HCT116 (cell line): Measurements from ENCODE around the gene CXorf65.

Experiments
- CTCF ChIP-seq, 3 experiments: fragments of 200-600 bp in 1 of 3; sonication (generic) in 1 of 3; IDR thresholded peaks in 2 of 3; conservative IDR thresholded peaks in 1 of 3; 2 replicates each; pipeline ENCODE4 v1.5.1; 2012 to 2017; ENCODE audit warnings: low read depth in 2 of 3, low read length in 2 of 3, antibody characterized with exemption in 1 of 3, borderline replicate concordance in 1 of 3, control low read depth in 1 of 3, mild to moderate bottlenecking in 1 of 3, mixed read lengths in 1 of 3, mixed run types in 1 of 3, moderate library complexity in 1 of 3; ENCODE audit not compliant: insufficient read depth in 1 of 3
- ELF1 ChIP-seq: IDR thresholded peaks from 2 replicates; pipeline ENCODE4 v1.6.1; 2012; ENCODE audit warnings: low read depth, borderline replicate concordance
- POLR2A ChIP-seq: IDR thresholded peaks from 2 replicates; pipeline ENCODE4 v1.7.0; 2011; ENCODE audit warnings: borderline replicate concordance; ENCODE audit not compliant: insufficient read depth, insufficient read length; ENCODE audit errors: extremely low read depth
- SIN3A ChIP-seq: IDR thresholded peaks from 2 replicates; pipeline ENCODE4 v1.6.1; 2012; ENCODE audit warnings: low read depth

- TF ChIP-seq POLR2A, result no peak
- TF ChIP-seq CTCF (IDR thresholded peaks at IDR 0.05 in 2 of 3, conservative IDR thresholded peaks at IDR 0.05 in 1 of 3; ENCODE audit: borderline replicate concordance in 1 of 3, insufficient read depth in 1 of 3, low read depth in 2 of 3, low read length in 2 of 3), result no peak
- TF ChIP-seq ELF1, result no peak
- no peak for TF ChIP-seq SIN3A
Observed at GRCh38 chrX:71111921-71112431, 5.4 kb upstream of the CXorf65 start.
